B cell (primary cell): Measurements from ENCODE around the gene FMO3.

Experiments
- EZH2 ChIP-seq: IDR thresholded peaks from 2 replicates; pipeline ENCODE4 v1.6.1; 2012; ENCODE audit warnings: borderline replicate concordance, low read depth, mild to moderate bottlenecking, moderate library complexity, low read length; ENCODE audit not compliant: insufficient read depth, poor library complexity, severe bottlenecking
- TF ChIP-seq, protein P1 (sequence below): fragments of 200-600 bp; IDR thresholded peaks from one replicate; pipeline ENCODE4 v1.8.0; 2022; ENCODE audit warnings: antibody characterized with exemption, mild to moderate bottlenecking

DNA sequence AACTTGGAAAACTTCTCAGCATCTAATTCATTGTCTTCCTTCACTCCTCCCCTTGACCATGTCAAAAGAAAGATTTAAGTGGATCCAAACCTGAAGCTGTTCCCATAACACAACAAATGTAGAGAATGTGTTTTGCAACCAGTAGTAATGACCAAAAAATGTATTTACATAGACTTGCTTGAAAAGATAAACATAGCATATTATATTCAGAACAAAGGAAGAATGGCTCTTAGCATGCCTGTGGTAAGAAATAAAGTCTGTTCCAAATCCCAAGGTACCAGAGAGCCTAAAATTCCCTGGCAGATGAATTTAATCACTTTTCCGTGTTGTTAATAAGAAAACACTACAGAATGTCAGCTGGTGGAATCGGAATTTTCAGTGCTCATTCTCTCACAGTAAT, 36.8 kb downstream of the FMO3 start:
- no peak for TF ChIP-seq EZH2
- TF ChIP-seq, protein P1, sequence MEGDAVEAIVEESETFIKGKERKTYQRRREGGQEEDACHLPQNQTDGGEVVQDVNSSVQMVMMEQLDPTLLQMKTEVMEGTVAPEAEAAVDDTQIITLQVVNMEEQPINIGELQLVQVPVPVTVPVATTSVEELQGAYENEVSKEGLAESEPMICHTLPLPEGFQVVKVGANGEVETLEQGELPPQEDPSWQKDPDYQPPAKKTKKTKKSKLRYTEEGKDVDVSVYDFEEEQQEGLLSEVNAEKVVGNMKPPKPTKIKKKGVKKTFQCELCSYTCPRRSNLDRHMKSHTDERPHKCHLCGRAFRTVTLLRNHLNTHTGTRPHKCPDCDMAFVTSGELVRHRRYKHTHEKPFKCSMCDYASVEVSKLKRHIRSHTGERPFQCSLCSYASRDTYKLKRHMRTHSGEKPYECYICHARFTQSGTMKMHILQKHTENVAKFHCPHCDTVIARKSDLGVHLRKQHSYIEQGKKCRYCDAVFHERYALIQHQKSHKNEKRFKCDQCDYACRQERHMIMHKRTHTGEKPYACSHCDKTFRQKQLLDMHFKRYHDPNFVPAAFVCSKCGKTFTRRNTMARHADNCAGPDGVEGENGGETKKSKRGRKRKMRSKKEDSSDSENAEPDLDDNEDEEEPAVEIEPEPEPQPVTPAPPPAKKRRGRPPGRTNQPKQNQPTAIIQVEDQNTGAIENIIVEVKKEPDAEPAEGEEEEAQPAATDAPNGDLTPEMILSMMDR = no peak
